IMR-90 (cell line): ENCODE data around the gene PDGFD. TPM values are rescaled to one million over a fixed set of nuclear protein-coding genes. Genes with fewer than 3 reads are reported as not detected.

Source experiments
- ATAC-seq: fragments of 200-7000 bp; cut with Tn5 transposase; 2 replicates; pipeline ENCODE4 v1.9.1; 2020; ENCODE audit warnings: low read depth, mild to moderate bottlenecking, moderate library complexity
- BruUV-seq: library from RNA; stranded (reverse); fragments of 400-500 nt; replicated peaks from 2 replicates; lab custom pipeline; 2021; lab: Mats Ljungman, UMichigan
- CTCF ChIA-PET: fragments of 300-600 bp; formaldehyde crosslinking; extraction: SDS; loops from one replicate; lab custom pipeline; 2021; ENCODE audit warnings: antibody characterized with exemption; lab: Yijun Ruan, JAX
- POLR2A ChIA-PET: fragments of 300-600 bp; sonication (Branson Sonifier 250); formaldehyde crosslinking; loops from one replicate; lab custom pipeline; 2022; ENCODE audit warnings: antibody characterized with exemption; ENCODE audit not compliant: unreplicated experiment; lab: Charles Lee
- DNase-seq: peaks from one replicate; pipeline ENCODE4 v3.0.0; 2013
- H2AFZ ChIP-seq: replicated peaks from 2 replicates; pipeline ENCODE3; 2013; ENCODE audit warnings: low read length, mild to moderate bottlenecking; ENCODE audit not compliant: poor library complexity
- H2AK5ac ChIP-seq: 2 replicates; pipeline ENCODE4 v1.6.1; 2013; ENCODE audit warnings: low read depth, low read length, inconsistent platforms
- H2AK9ac ChIP-seq: replicated peaks from 2 replicates; pipeline ENCODE3; 2013; ENCODE audit warnings: mild to moderate bottlenecking, low read depth, low read length, moderate library complexity; ENCODE audit not compliant: poor library complexity
- H2BK120ac ChIP-seq: 2 replicates; pipeline ENCODE4 v1.6.1; 2013; ENCODE audit warnings: low read depth, low read length, inconsistent platforms
- H2BK15ac ChIP-seq: 3 replicates; pipeline ENCODE4 v1.6.1; 2013; ENCODE audit warnings: low read depth, low read length, inconsistent platforms
- H2BK20ac ChIP-seq: 2 replicates; pipeline ENCODE4 v1.6.1; 2013; ENCODE audit warnings: low read depth, mild to moderate bottlenecking, inconsistent platforms, low read length, moderate library complexity
- H2BK5ac ChIP-seq: 2 replicates; pipeline ENCODE4 v1.6.1; 2013; ENCODE audit warnings: mild to moderate bottlenecking, low read depth, low read length, inconsistent platforms; ENCODE audit not compliant: poor library complexity, severe bottlenecking
- H3K14ac ChIP-seq: replicated peaks from 2 replicates; pipeline ENCODE4 v1.6.1; 2013; ENCODE audit warnings: low read depth, low read length, inconsistent platforms
- H3K18ac ChIP-seq: 2 replicates; pipeline ENCODE4 v1.6.1; 2013; ENCODE audit warnings: low read depth, low read length, control low read depth
- H3K23ac ChIP-seq: 2 replicates; pipeline ENCODE4 v1.6.1; 2013; ENCODE audit warnings: low read depth, low read length, inconsistent platforms
- H3K27ac ChIP-seq: 2 replicates; pipeline ENCODE4 v1.5.1; 2013; ENCODE audit warnings: mild to moderate bottlenecking, control low read depth, low read length; ENCODE audit not compliant: insufficient read depth
- H3K27me3 ChIP-seq: 2 replicates; pipeline ENCODE4 v1.6.1; 2013; ENCODE audit warnings: low read length; ENCODE audit not compliant: control insufficient read depth, insufficient read depth
- H3K36me3 ChIP-seq: 2 replicates; pipeline ENCODE4 v1.6.1; 2013; ENCODE audit warnings: low read length, mixed read lengths; ENCODE audit not compliant: control insufficient read depth, insufficient read depth
- H3K4ac ChIP-seq: 2 replicates; pipeline ENCODE4 v1.6.1; 2013; ENCODE audit warnings: low read depth, low read length, inconsistent platforms
- H3K4me1 ChIP-seq: 2 replicates; pipeline ENCODE4 v1.6.1; 2013; ENCODE audit warnings: low read length, mixed read lengths; ENCODE audit not compliant: control insufficient read depth, insufficient read depth
- H3K4me2 ChIP-seq: 2 replicates; pipeline ENCODE4 v1.6.1; 2013; ENCODE audit warnings: low read depth, mild to moderate bottlenecking, control low read depth, low read length, moderate library complexity
- H3K4me3 ChIP-seq: 2 replicates; pipeline ENCODE4 v1.5.1; 2013; ENCODE audit warnings: low read depth, mild to moderate bottlenecking, control low read depth, low read length, moderate library complexity; ENCODE audit not compliant: insufficient read depth
- H3K56ac ChIP-seq: 2 replicates; pipeline ENCODE4 v1.6.1; 2013; ENCODE audit warnings: low read length, inconsistent platforms; ENCODE audit not compliant: insufficient read depth; ENCODE audit errors: extremely low read depth
- H3K79me1 ChIP-seq, 2 experiments: 2 replicates each; pipeline ENCODE4 v1.6.1; 2013; ENCODE audit warnings: low read length in 2 of 2, inconsistent platforms in 1 of 2, low read depth in 1 of 2
- H3K9ac ChIP-seq: 2 replicates; pipeline ENCODE4 v1.6.1; 2013; ENCODE audit warnings: low read depth, low read length, control low read depth
- H3K9me1 ChIP-seq: 2 replicates; pipeline ENCODE4 v1.6.1; 2013; ENCODE audit warnings: low read length, inconsistent platforms; ENCODE audit not compliant: insufficient read depth
- H3K9me3 ChIP-seq: 2 replicates; pipeline ENCODE4 v1.6.1; 2013; ENCODE audit warnings: low read length; ENCODE audit not compliant: control insufficient read depth, insufficient read depth
- H4K20me1 ChIP-seq: 2 replicates; pipeline ENCODE4 v1.6.1; 2013; ENCODE audit warnings: low read length, inconsistent platforms; ENCODE audit not compliant: insufficient read depth
- H4K5ac ChIP-seq: 2 replicates; pipeline ENCODE4 v1.6.1; 2013; ENCODE audit warnings: mild to moderate bottlenecking, low read depth, low read length, control low read depth
- H4K8ac ChIP-seq, 2 experiments: 2 replicates each; pipeline ENCODE4 v1.6.1; 2013; ENCODE audit warnings: low read depth in 2 of 2, low read length in 2 of 2, control low read depth in 1 of 2, inconsistent platforms in 1 of 2
- H4K91ac ChIP-seq: 2 replicates; pipeline ENCODE4 v1.6.1; 2013; ENCODE audit warnings: low read depth, low read length, inconsistent platforms; ENCODE audit not compliant: insufficient read depth
- BHLHE40 ChIP-seq: fragments of 150-350 bp; IDR thresholded peaks from 2 replicates; pipeline ENCODE4 v1.6.1; 2016; ENCODE audit warnings: mild to moderate bottlenecking, low read depth, low read length
- CEBPB ChIP-seq: IDR thresholded peaks from 2 replicates; pipeline ENCODE4 v1.6.1; 2012; ENCODE audit warnings: low read depth, low read length, improper control_type of control experiment
- MAFK ChIP-seq: IDR thresholded peaks from 2 replicates; pipeline ENCODE4 v1.6.1; 2012; ENCODE audit warnings: low read depth, low read length, improper control_type of control experiment
- RAD21 ChIP-seq: IDR thresholded peaks from 2 replicates; pipeline ENCODE4 v1.6.1; 2012; ENCODE audit warnings: low read length, improper control_type of control experiment
- WGBS, 2 experiments: methylation state at CpG; one replicate each; pipeline versions ENCODE4 v1.1.5 to v1.1.7; 2013; ENCODE audit warnings: missing lambda C conversion rate in 2 of 2; ENCODE audit not compliant: insufficient read length in 1 of 2; ENCODE audit errors: extremely low coverage in 2 of 2; 5-methylcytosine and 5-hydroxymethylcytosine counted together
- dilution Hi-C: fragments of 300-500 bp; cut with HindIII; formaldehyde crosslinking; loops from one replicate; pipeline ENCODE4 v1.14.3; 2018; ENCODE audit warnings: low sequenced_read_pairs; ENCODE audit not compliant: unreplicated experiment
- in situ Hi-C: fragments of 300-500 bp; cut with MboI; formaldehyde crosslinking; loops from 3 replicates; pipeline ENCODE4 v1.14.3; 2019; ENCODE audit warnings: low sequenced_read_pairs, inconsistent platforms, mixed read lengths
- intact Hi-C: fragments of 100-400 bp; cut with micrococcal nuclease; formaldehyde crosslinking; loops from 2 replicates; pipeline ENCODE4 v1.10.0; 2022
- polyA plus RNA-seq, 3 experiments: library from polyadenylated mRNA; depleted of rRNA; stranded (reverse); fragments of >200 nt; gene quantifications; 2 replicates each; pipeline ENCODE4 v1.2.3, GENCODE V29; 2012; ENCODE audit warnings: low replicate concordance in 1 of 3
- total RNA-seq: library from RNA; depleted of rRNA; stranded (reverse); fragments of >200 nt; gene quantifications from 2 replicates; pipeline ENCODE4 v1.2.3, GENCODE V29; 2012

The PDGFD gene
- total and polyA plus RNA-seq, 2 of the 4 experiments (the other 2 are of a cell fraction): 2.1 to 3.0 TPM

DNA sequence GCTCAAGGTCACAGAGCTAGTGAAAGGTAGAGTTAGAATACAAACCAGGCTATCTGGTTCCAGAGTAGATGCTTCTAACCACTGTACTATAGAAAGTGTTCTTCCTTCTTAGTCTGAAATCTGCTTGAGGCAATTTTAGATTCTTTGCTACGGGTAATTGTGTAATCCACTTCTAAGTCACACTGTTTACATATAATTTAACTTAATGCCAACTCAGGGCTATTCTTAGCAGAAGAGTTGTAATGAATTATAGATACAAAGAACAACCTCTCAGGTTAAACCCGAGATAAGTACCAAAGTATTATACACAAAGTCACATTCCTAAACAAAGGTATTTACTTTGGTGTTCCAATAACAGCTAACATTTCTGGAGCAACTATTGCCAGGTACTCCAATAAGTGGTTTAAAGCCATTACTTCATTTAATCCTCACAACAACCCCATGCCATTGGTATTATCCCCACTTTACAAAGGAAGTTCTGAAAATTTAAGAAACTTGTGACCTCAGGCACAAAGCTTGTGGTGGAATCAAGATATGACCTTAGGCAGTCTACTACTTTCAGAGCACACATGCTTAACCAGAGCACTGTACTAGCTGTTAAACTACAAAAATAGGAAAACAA lies 158.6 kb downstream of the PDGFD start:
- Histone ChIP-seq H3K27ac (peak overlapping the region; percentile 7; the same call in 1 of the 2 replicates), H3K4me1 (peaks cover 21% of the 10 kb centered on the region), H3K4me3 (no peak overlapping the region), H3K4ac (peak overlapping the region; percentile 76; the same call in 1 of the 2 replicates), H4K20me1 (no peaks in the 10 kb centered on the region), H3K23ac (0 out of 2 replicates have a peak overlapping the region, but pooled peaks have one; percentile 31), H3K9ac (no peak overlapping the region), H2BK5ac (peak overlapping the region; percentile 59), H4K91ac (peak overlapping the region; percentile 82), H3K27me3 (no peaks in the 10 kb centered on the region), H2AK5ac (no peak overlapping the region), H2BK120ac (peak overlapping the region; percentile 34; the same call in 1 of the 2 replicates), H2BK15ac (peak overlapping the region; percentile 93; the same call in 2 of the 3 replicates), H3K14ac (peak overlapping the region; percentile 81), H3K36me3 (no peaks in the 10 kb centered on the region), H3K4me2 (peak overlapping the region; percentile 75), H3K56ac (no peak overlapping the region), H2AFZ (no peak overlapping the region), H3K9me3 (no peaks in the 10 kb centered on the region), H2BK20ac (peak overlapping the region; percentile 89), H3K9me1 (peaks cover 17% of the 10 kb centered on the region), H4K5ac (peak overlapping the region; percentile 78; the same call in 1 of the 2 replicates), H3K18ac (peak overlapping the region; percentile 95), H2AK9ac (no peak overlapping the region), H3K79me1 (no peaks in the 10 kb centered on the region; a peak in 1 of 4 replicates), H4K8ac (peak overlapping the region in 1 of 2 experiments; percentile 75; a peak in 2 of 4 replicates)
- DNase-seq (peak; percentile 72), ATAC-seq (peak; percentile 34)
- intact Hi-C loops (no loop called here), dilution Hi-C loops (no loop called here), in situ Hi-C loops (no loop called here)
- no peak for TF ChIP-seq RAD21
- TF ChIP-seq BHLHE40: no peak
- peak; percentile 91 for TF ChIP-seq CEBPB
- TF ChIP-seq MAFK: peak; percentile 78
- no CpG with 5 or more reads among the region's 2 CpGs for WGBS, 2 experiments
- BruUV-seq: no TSS peak
- CTCF ChIA-PET: interaction anchor here (0.7 kb wide), 1 partner anchor 323 kb away, joined by 4 read pairs; no protein-coding TSS in a partner anchor
- POLR2A ChIA-PET: no interaction called here
